Breast epithelium (tissue), 4 donors: ENCODE results near the gene IFTAP. TPM values are rescaled to one million over a fixed set of nuclear protein-coding genes. Genes with fewer than 3 reads are reported as not detected.

Experiments
- DNase-seq, 2 donors: peaks; one replicate each; pipeline ENCODE4 v3.0.0-alpha.2; 2019; ENCODE audit warnings: low spot score in 2 of 2
- H3K27ac ChIP-seq, 2 donors: fragments of 200-600 bp; sonication (generic) in 1 of 2; one replicate each; pipeline ENCODE4 v1.5.1; 2016 to 2019; ENCODE audit warnings: mild to moderate bottlenecking in 1 of 2
- H3K27me3 ChIP-seq, 2 donors: fragments of 200-600 bp; sonication (generic) in 1 of 2; one replicate each; pipeline versions ENCODE4 v1.5.1 to v1.6.0; 2017 to 2019; ENCODE audit warnings: control low read depth in 1 of 2, mild to moderate bottlenecking in 1 of 2
- H3K36me3 ChIP-seq: fragments of 200-600 bp; one replicate; pipeline ENCODE4 v1.5.1; 2019
- H3K4me1 ChIP-seq, 2 donors: fragments of 200-600 bp; sonication (generic); one replicate each; pipeline ENCODE4 v1.5.1; 2016 to 2019; ENCODE audit warnings: control low read depth in 1 of 2
- H3K4me3 ChIP-seq, 3 donors: fragments of 200-600 bp; sonication (generic); 1 replicate in 2 of 3; 2 replicates in 1 of 3; pipeline ENCODE4 v1.5.1; 2016 to 2019; ENCODE audit warnings: mild to moderate bottlenecking in 3 of 3, moderate library complexity in 2 of 3
- H3K9me3 ChIP-seq, 2 donors: fragments of 200-600 bp; sonication (generic) in 1 of 2; one replicate each; pipeline ENCODE4 v1.5.1; 2016 to 2019; ENCODE audit warnings: control low read depth in 1 of 2
- CTCF ChIP-seq, 3 donors: fragments of 450-650 bp; IDR thresholded peaks; one replicate each; pipeline ENCODE4 v1.5.1; 2016 to 2017; ENCODE audit warnings: antibody characterized with exemption in 3 of 3, mild to moderate bottlenecking in 3 of 3, moderate library complexity in 3 of 3
- POLR2A ChIP-seq: fragments of 450-650 bp; IDR thresholded peaks from one replicate; pipeline ENCODE4 v1.6.1; 2016; ENCODE audit warnings: antibody characterized with exemption, mild to moderate bottlenecking, moderate library complexity
- POLR2AphosphoS5 ChIP-seq, 3 donors: sonication (generic); formaldehyde crosslinking; IDR thresholded peaks; one replicate each; pipeline ENCODE4 v1.6.1; 2017; ENCODE audit warnings: antibody characterized with exemption in 3 of 3
- intact Hi-C: fragments of 100-400 bp; cut with DNase I; formaldehyde crosslinking; loops from one replicate; pipeline ENCODE4 v1.15.1; 2023; ENCODE audit warnings: low total_unique reads
- total RNA-seq, 3 donors: library from RNA; depleted of rRNA; stranded (reverse); fragments of >200 nt; gene quantifications; one replicate each; pipeline ENCODE4 v1.1.0, GENCODE V29; 2016

IFTAP gene
- total RNA-seq, 3 donors from 2014 or later, result 14.7 to 26.6 (median 25.3) TPM

DNA sequence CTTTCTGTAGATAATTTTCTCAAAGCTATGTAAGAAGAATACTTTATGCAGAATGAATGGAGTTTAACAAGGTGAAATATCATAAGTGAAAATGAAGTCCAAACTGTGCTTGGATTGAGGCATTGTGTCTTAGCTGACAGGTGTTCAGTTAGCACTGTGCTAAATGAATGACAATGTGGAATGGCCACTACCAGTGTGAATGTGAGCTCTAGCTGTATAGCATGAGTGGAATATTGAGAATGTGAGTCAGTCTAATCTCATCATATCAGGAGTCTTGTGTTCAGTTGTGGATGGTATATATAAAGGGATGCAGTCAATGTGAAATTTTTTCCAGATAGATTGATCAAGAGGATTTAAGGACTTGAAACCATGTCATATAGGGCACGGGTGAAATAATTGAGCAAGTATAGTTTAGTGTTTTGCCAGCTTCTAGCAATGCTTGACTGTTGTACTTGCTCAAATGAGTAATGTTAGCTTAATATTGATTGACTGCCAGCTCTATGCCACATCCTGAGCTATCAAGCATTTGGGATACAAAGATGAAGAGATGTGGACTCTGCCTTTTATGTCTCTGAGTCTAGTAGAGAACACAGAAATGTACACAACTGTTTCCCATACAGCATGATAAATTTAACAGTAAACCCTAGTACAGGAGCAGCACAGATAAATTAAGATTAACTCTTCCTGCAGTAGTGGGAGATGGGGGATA is 14.3 kb downstream of the IFTAP start:
- no peak for DNase-seq
- Histone ChIP-seq H3K27me3 (no peaks in the 10 kb centered on the region), H3K4me1 (no peaks in the 10 kb centered on the region), H3K27ac (no peak overlapping the region), H3K9me3 (no peaks in the 10 kb centered on the region), H3K4me3 (no peak overlapping the region), H3K36me3 (no peaks in the 10 kb centered on the region)
- TF ChIP-seq POLR2AphosphoS5 (IDR thresholded peaks at IDR 0.05) (no peak), POLR2A (no peak), CTCF (IDR thresholded peaks at IDR 0.05) (no peak)
- intact Hi-C loops, result no loop called here

DNA sequence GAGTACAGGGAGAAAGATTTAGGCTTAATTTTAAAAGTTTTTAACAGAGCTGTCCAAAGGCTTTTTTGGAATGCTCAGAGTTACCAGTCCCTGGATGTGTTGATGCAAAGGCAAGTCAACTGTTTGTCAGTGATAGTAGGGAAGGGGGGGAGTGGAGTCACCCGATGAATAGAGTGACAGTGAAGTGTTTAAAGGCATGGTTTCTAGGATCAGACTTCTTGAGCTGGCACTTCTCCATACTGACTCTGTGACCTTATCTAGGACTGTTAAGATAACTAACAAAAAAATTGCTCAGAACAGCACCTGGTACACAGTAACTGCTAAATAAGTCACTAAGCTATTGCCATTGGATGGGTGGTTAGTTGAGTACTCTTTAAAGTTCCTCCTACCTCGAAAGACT is 15.1 kb downstream of the IFTAP start:
- TF ChIP-seq CTCF (IDR thresholded peaks at IDR 0.05), result no peak
- no peak for TF ChIP-seq POLR2AphosphoS5 (IDR thresholded peaks at IDR 0.05)
- TF ChIP-seq POLR2A, result no peak
- no peaks in the 10 kb centered on the region for H3K36me3 ChIP-seq
- intact Hi-C loops, result no loop called here
- H3K27me3 ChIP-seq, result no peaks in the 10 kb centered on the region
- no peak for DNase-seq
- H3K9me3 ChIP-seq, result no peaks in the 10 kb centered on the region
- H3K27ac ChIP-seq, result no peak overlapping the region
- H3K4me3 ChIP-seq, result no peak overlapping the region
- no peaks in the 10 kb centered on the region for H3K4me1 ChIP-seq

DNA sequence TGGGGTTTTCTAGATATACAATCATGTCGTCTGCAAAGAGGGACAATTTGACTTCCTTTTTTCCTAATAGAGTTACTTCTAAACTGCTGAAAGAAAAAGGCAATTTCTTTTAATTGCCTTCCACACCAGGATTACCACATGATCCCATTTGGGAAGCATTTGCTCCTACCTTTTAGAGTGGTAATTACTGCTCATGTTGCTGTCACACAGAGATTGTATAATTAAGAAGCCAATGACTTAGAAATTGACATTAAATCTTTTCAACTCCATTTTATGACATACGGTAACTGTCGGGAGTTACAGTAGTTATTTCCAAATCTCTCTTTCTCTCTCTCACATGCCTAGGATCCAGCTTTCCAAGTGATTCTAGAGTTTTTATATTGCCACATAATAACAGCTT is 21.5 kb downstream of the IFTAP start:
- Histone ChIP-seq H3K27me3 (no peaks in the 10 kb centered on the region), H3K27ac (no peak overlapping the region), H3K4me1 (no peaks in the 10 kb centered on the region), H3K36me3 (no peaks in the 10 kb centered on the region), H3K4me3 (no peak overlapping the region), H3K9me3 (no peaks in the 10 kb centered on the region)
- no peak for DNase-seq
- intact Hi-C loops, result no loop called here
- no peak for TF ChIP-seq POLR2A
- TF ChIP-seq POLR2AphosphoS5 (IDR thresholded peaks at IDR 0.05), result no peak
- no peak for TF ChIP-seq CTCF (IDR thresholded peaks at IDR 0.05)

DNA sequence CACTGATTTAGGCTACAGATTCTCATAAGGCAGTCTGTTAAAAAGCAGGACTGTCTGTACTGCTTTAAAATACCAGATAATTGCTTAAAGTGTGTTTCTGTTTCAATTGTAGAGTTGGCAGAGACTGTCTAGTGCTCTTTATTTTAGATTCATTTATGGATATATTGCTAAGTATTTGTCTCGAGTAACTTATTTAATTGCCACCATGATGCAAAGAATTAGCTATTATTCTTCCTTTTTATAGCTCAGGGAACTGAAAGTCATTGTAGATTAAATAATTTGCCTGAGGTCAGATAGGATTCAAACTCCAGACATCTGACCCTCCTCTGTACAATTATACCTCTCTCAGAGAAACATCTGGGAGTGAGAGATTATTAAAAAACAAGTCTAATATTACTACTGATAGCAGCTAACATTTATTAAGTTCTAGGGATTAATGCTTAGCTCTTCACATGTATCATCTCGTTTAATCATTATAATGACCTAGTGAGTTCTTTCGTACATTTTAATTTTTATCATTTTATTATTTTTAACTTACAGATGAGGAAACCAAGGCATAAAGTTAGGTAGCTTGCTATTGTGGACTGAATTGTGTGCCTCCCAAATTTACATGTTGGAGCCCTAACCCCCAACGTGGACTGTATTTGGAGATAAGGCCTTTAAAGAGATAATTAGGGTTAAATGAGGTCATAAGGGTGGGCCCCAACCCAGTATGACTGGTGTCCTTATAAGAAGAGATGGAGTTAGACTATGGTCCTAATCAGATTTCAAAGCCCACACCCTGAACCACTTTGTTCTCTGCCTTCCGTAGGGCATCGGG is 23.5 kb downstream of the IFTAP start:
- Histone ChIP-seq H3K36me3 (no peaks in the 10 kb centered on the region), H3K27ac (no peak overlapping the region), H3K4me1 (no peaks in the 10 kb centered on the region), H3K27me3 (no peaks in the 10 kb centered on the region), H3K9me3 (no peaks in the 10 kb centered on the region), H3K4me3 (no peak overlapping the region)
- TF ChIP-seq POLR2A (no peak), POLR2AphosphoS5 (IDR thresholded peaks at IDR 0.05) (no peak), CTCF (IDR thresholded peaks at IDR 0.05) (no peak)
- intact Hi-C loops, result no loop called here
- no peak for DNase-seq

DNA sequence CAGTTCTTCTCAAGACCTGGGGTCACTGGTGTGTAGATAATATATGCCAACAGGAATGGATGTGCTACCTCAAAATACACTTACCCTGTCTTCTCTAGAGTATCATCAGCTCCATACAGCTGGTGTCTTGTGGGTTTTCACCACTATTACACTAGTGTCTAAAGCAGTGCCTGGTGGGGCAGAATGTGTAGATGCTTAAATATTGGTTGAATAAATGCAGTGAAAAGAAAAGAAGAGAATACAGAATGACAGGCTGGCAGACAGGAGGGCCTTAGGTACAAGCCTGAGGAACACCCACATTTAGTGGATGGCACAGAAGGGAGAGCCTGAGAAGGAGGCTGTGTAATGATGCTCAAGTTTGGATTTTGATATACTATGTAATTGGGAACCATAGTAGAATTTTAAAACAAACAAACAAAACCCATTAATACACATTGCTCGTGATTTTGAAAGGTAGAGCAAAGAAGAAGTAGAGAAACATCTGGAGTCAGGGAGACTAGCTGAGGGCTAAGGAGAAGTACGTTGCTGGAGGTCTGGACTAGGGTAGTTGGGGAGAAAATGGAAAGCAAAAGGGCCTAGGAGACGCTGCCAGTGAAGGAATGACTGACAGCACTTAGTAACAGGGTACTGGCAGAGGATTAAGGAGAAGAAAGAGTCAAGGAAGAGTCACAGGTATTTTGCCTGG is 24.2 kb downstream of the IFTAP start:
- TF ChIP-seq POLR2AphosphoS5 (IDR thresholded peaks at IDR 0.05) (no peak), POLR2A (no peak)
- intact Hi-C loops, result no loop called here
- Histone ChIP-seq H3K9me3 (no peaks in the 10 kb centered on the region), H3K27ac (no peak overlapping the region), H3K36me3 (no peaks in the 10 kb centered on the region), H3K27me3 (no peaks in the 10 kb centered on the region), H3K4me3 (no peak overlapping the region), H3K4me1 (no peaks in the 10 kb centered on the region)
- DNase-seq, result no peak
